ENCODE measurements around the gene ATP9B. TPM values are rescaled to one million over a fixed set of nuclear protein-coding genes. Genes with fewer than 3 reads are reported as not detected.

Gene ATP9B
- total RNA-seq, 1 donor from 2014 or later, result 48.6 TPM

GRCh38 chr18:79147014-79147413, 77.8 kb downstream of the ATP9B start:
- H3K4me1 ChIP-seq, result no peaks in the 10 kb centered on the region
- no peak overlapping the region for H3K27ac ChIP-seq
- H3K4me3 ChIP-seq, result no peak overlapping the region
- ATAC-seq (no peak), DNase-seq (no peak)
- no peaks in the 10 kb centered on the region for H3K9me3 ChIP-seq
- H3K27me3 ChIP-seq (ENCODE audit: low read depth), result no peaks in the 10 kb centered on the region
- TF ChIP-seq, protein P1, sequence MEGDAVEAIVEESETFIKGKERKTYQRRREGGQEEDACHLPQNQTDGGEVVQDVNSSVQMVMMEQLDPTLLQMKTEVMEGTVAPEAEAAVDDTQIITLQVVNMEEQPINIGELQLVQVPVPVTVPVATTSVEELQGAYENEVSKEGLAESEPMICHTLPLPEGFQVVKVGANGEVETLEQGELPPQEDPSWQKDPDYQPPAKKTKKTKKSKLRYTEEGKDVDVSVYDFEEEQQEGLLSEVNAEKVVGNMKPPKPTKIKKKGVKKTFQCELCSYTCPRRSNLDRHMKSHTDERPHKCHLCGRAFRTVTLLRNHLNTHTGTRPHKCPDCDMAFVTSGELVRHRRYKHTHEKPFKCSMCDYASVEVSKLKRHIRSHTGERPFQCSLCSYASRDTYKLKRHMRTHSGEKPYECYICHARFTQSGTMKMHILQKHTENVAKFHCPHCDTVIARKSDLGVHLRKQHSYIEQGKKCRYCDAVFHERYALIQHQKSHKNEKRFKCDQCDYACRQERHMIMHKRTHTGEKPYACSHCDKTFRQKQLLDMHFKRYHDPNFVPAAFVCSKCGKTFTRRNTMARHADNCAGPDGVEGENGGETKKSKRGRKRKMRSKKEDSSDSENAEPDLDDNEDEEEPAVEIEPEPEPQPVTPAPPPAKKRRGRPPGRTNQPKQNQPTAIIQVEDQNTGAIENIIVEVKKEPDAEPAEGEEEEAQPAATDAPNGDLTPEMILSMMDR (IDR thresholded peaks at IDR 0.05), result no peak
- H3K36me3 ChIP-seq, result peaks cover 6% of the 10 kb centered on the region
- intact Hi-C loops (cut with DNase I), result no loop called here

DNA sequence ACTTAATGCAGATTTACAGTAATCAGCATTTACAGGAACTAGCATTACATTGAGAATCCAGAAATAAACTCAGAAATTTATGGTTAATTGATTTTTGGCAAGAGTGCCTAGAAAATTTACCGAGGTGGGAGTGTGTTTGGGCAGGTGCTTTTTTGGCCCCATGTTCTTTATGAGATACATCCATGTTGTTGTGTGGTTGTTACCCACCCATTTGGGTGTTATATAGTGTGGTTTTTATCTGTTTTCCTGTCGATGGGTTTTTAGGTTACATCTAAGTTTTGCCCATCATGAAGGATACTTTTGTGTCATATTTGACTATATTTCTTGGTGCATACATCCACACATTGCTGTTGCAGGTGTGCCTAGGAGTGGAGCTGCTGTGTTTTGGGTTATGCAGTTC, 82.0 kb downstream of the ATP9B start:
- TF ChIP-seq, protein P1 (IDR thresholded peaks at IDR 0.05), result no peak
- Histone ChIP-seq H3K4me1 (peaks cover under 1% of the 10 kb centered on the region), H3K9me3 (no peaks in the 10 kb centered on the region), H3K27ac (no peak overlapping the region), H3K4me3 (no peak overlapping the region), H3K36me3 (peaks cover 2% of the 10 kb centered on the region), H3K27me3 (ENCODE audit: low read depth) (no peaks in the 10 kb centered on the region)
- intact Hi-C loops (cut with DNase I), result no loop called here
- DNase-seq, result no peak
- no peak for ATAC-seq

DNA sequence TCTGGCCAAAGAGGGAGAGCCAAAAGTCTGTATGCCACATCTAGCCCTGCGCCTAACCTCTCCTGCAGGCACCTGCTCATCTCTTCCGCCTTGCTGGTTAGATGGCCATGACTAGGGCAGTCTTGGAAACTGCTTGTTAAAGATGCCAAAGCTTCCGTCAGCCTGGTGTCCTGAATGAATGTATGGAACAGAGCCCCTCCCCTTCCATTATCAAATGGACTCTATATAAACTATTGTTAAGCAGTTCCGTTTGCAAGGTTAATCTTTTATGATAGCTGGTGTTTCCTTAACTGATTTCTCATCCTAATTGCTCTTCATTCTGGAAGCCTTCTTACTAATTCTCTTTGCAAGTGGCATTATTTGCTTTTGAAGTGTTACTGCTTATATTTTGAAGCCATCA, 87.1 kb downstream of the ATP9B start:
- H3K4me1 ChIP-seq, result peaks cover 5% of the 10 kb centered on the region
- no peaks in the 10 kb centered on the region for H3K27me3 ChIP-seq (ENCODE audit: low read depth)
- TF ChIP-seq, protein P1 (IDR thresholded peaks at IDR 0.05), result no peak
- intact Hi-C loops (cut with DNase I), result no loop called here
- H3K36me3 ChIP-seq, result peaks cover 20% of the 10 kb centered on the region
- no peak for DNase-seq
- H3K27ac ChIP-seq, result peak overlapping the region; percentile 20
- no peak overlapping the region for H3K4me3 ChIP-seq
- no peaks in the 10 kb centered on the region for H3K9me3 ChIP-seq
- ATAC-seq, result no peak

DNA sequence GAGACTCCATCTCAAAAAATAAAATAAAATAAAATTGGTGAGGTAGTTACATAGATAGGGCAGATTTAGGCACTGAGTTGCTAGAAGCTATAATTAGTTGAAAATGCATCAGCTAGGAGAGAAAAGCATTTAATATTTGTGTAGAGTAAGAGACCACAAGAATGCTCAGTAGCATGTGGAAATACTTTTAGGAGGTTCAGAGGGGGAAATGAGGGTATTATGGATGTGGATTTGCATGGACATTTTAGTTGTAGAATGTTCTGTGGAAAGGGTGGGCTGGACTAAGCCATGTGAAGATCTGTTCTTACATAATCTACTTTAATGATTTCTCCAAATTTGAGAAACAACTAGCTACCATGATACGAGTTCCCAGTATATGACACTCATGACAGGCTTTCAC, 95.5 kb downstream of the ATP9B start:
- Histone ChIP-seq H3K27ac (no peak overlapping the region), H3K4me3 (no peak overlapping the region), H3K4me1 (no peaks in the 10 kb centered on the region), H3K9me3 (no peaks in the 10 kb centered on the region), H3K27me3 (ENCODE audit: low read depth) (no peaks in the 10 kb centered on the region), H3K36me3 (peaks cover 29% of the 10 kb centered on the region)
- no peak for DNase-seq
- ATAC-seq, result no peak
- TF ChIP-seq, protein P1 (IDR thresholded peaks at IDR 0.05), result no peak
- intact Hi-C loops (cut with DNase I), result no loop called here

DNA sequence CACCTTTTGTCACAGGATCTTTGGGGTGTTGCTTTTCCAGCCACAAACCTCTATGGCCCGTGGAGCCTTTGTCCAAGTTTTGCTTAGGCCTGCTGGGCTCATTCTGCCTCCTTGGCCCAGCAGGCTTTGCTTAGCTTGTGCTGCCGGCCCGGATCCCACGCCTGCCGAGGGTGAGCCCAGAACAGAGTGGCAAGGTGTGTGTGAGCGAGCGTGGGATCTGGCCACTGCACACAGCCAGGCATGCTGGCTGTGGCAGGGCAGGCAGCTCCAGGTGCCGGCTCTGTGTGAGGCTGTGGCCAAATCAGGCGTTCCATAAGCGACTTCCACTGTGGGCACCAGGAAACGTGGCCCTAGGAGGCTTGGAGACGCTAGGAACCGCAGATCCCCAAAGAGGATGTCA, 97.5 kb downstream of the ATP9B start:
- ATAC-seq, result no peak

More for the DNA sequence above, 97.5 kb downstream of the ATP9B start:
- Histone ChIP-seq H3K36me3 (peaks cover 26% of the 10 kb centered on the region), H3K4me3 (no peak overlapping the region), H3K27ac (no peak overlapping the region), H3K27me3 (ENCODE audit: low read depth) (no peaks in the 10 kb centered on the region), H3K4me1 (no peaks in the 10 kb centered on the region), H3K9me3 (no peaks in the 10 kb centered on the region)
- DNase-seq, result no peak
- intact Hi-C loops (cut with DNase I), result no loop called here
- TF ChIP-seq, protein P1 (IDR thresholded peaks at IDR 0.05), result no peak
